ENCODE measurements around the gene CD151. TPM values are rescaled to one million over a fixed set of nuclear protein-coding genes. Genes with fewer than 3 reads are reported as not detected.

CD151 gene
- total and polyA plus RNA-seq, 2 experiments from 2014 or later, result 62.9 to 109 TPM

GRCh38 chr11:852762-853161 lies 20.0 kb downstream of the CD151 start:
- Histone ChIP-seq H3K4me2 (no peak overlapping the region), H3K9me2 (ENCODE audit: insufficient read depth) (no peaks in the 10 kb centered on the region), H3K36me3 (ENCODE audit: insufficient read depth) (no peaks in the 10 kb centered on the region), H3K4me3 (no peak overlapping the region), H3K4me1 (ENCODE audit: insufficient read depth) (peaks cover 26% of the 10 kb centered on the region), H2AFZ (no peak overlapping the region), H3F3A (replicated peaks; ENCODE audit: low read depth) (peaks cover 9% of the 10 kb centered on the region), H3K79me2 (replicated peaks; ENCODE audit: insufficient read depth) (0 out of 2 replicates have a peak, but pooled peaks cover 3% of the 10 kb centered on the region), H3K27ac (ENCODE audit: low read depth) (no peak overlapping the region), H4K20me1 (replicated peaks; ENCODE audit: insufficient read depth) (peaks cover 17% of the 10 kb centered on the region), H3K27me3 (ENCODE audit: insufficient read depth) (no peaks in the 10 kb centered on the region)
- Mint-ChIP-seq H3K27ac (no peak overlapping the region), H3K4me1 (peaks cover 29% of the 10 kb centered on the region), H3K27me3 (ENCODE audit: insufficient read depth, low read depth, poor library complexity) (peaks cover 9% of the 10 kb centered on the region), H3K36me3 (ENCODE audit: low read depth) (no peaks in the 10 kb centered on the region), H3K4me3 (no peak overlapping the region), H3K9me3 (no peaks in the 10 kb centered on the region)
- TF ChIP-seq ZNF462 (CRISPR knock-in tag; IDR thresholded peaks at IDR 0.05) (no peak), REST (IDR thresholded peaks at IDR 0.05; ENCODE audit: unreplicated experiment) (no peak), STAT1 (IDR thresholded peaks at IDR 0.05; ENCODE audit: unreplicated experiment) (no peak), ZNF114 (CRISPR knock-in tag; IDR thresholded peaks at IDR 0.05) (no peak), EZH2 (IDR thresholded peaks at IDR 0.05; ENCODE audit: low read depth, unreplicated experiment) (no peak), ZNF331 (CRISPR knock-in tag; IDR thresholded peaks at IDR 0.05; ENCODE audit: low read depth) (no peak), CTCF (conservative IDR thresholded peaks at IDR 0.05; ENCODE audit: low read depth in 2 of 2) (no peak), ETS1 (IDR thresholded peaks at IDR 0.05) (no peak), POLR2AphosphoS5 (IDR thresholded peaks at IDR 0.05; ENCODE audit: low read depth) (no peak), NANOG (IDR thresholded peaks at IDR 0.05; ENCODE audit: borderline replicate concordance) (no peak), JUNB (IDR thresholded peaks at IDR 0.05; ENCODE audit: unreplicated experiment) (no peak), CREB1 (CRISPR knock-in tag; IDR thresholded peaks at IDR 0.05; ENCODE audit: low read depth) (no peak), EZH2phosphoT487 (IDR thresholded peaks at IDR 0.05; ENCODE audit: unreplicated experiment) (no peak)
- ATAC-seq, result no peak
- DNase-seq (ENCODE audit: low spot score), result no peak
